HepG2 (cell line): ENCODE results near the gene COMMD3.

Source experiments
- CHD4 ChIP-seq: fragments of 200-600 bp; sonication (generic); IDR thresholded peaks from 2 replicates; pipeline ENCODE4 v1.7.0; 2017; ENCODE audit warnings: mild to moderate bottlenecking, low read length, borderline replicate concordance
- POLR2AphosphoS5 ChIP-seq: IDR thresholded peaks from 2 replicates; pipeline ENCODE4 v1.6.1; 2012; ENCODE audit warnings: low read depth, low read length
- TCF7L2 ChIP-seq: IDR thresholded peaks from 2 replicates; pipeline ENCODE4 v1.6.1; 2011; ENCODE audit warnings: mild to moderate bottlenecking, low read depth, low read length, moderate library complexity
- ZSCAN25 ChIP-seq: sonication (generic); formaldehyde crosslinking; IDR thresholded peaks from 2 replicates; pipeline ENCODE4 v1.8.0; 2022; ENCODE audit warnings: mild to moderate bottlenecking, missing genetic modification reagents
- TF ChIP-seq, protein P1 (sequence below): sonication (generic); formaldehyde crosslinking; IDR thresholded peaks from 2 replicates; pipeline ENCODE4 v1.4.0; 2020; ENCODE audit warnings: mild to moderate bottlenecking, low read depth, missing genetic modification reagents

- TF ChIP-seq CHD4 (no peak), POLR2AphosphoS5 (no peak), ZSCAN25 (CRISPR knock-in tag) (no peak), TCF7L2 (no peak)
- TF ChIP-seq, protein P1, sequence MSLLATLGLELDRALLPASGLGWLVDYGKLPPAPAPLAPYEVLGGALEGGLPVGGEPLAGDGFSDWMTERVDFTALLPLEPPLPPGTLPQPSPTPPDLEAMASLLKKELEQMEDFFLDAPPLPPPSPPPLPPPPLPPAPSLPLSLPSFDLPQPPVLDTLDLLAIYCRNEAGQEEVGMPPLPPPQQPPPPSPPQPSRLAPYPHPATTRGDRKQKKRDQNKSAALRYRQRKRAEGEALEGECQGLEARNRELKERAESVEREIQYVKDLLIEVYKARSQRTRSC (CRISPR knock-in tag), result no peak
Observed at GRCh38 chr10:22345301-22346095, 29.3 kb downstream of the COMMD3 start, which contains the start of gene SPAG6.
